Measurements from ENCODE around the gene MYL4. TPM values are rescaled to one million over a fixed set of nuclear protein-coding genes. Genes with fewer than 3 reads are reported as not detected.
"Not testable (repeated sequence)": the region's sequence is repeated elsewhere in the genome, so short reads cannot be mapped to it uniquely, and the experiment has no call there.

MYL4 gene
- total and polyA plus RNA-seq, 12 donors, result 0.36 to 4.9 (median 0.98) TPM; not detected in 6

DNA sequence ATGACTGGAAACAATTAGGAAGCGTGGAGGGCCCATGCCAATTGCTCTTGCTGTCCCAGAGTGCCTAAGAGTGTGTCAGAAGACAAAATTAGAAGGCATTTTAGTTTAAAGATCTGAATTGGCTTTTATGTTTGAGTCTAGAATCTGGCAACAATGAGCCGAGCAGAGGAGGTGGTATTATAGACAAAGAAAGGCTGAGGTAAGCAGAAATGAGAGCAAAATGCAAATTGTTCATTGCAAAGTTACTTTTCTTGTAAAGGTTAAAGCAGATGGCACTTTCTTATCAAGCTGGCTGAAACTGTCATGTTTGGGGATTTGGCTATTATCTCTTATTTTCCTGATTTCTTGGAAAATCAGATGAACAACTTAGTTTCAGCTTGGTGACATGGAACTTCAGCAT lies 3.3 kb downstream of the MYL4 start:
- DNase-seq, result no peak
- Histone ChIP-seq H3K4me1 (replicated peaks in 1 of 2) (no peaks in the 10 kb centered on the region), H3K4me3 (no peak overlapping the region), H3K27me3 (no peaks in the 10 kb centered on the region), H3K36me3 (replicated peaks in 1 of 2) (no peaks in the 10 kb centered on the region), H3K9me3 (replicated peaks in 1 of 3) (no peaks in the 10 kb centered on the region), H3K27ac (no peak overlapping the region)
- WGBS, 4 donors, result 79 to 94% (median 83%) methylated on average over 2 of the region's 2 CpGs
- intact Hi-C loops (cut with DNase I), result no loop called here
- TF ChIP-seq, protein P1, sequence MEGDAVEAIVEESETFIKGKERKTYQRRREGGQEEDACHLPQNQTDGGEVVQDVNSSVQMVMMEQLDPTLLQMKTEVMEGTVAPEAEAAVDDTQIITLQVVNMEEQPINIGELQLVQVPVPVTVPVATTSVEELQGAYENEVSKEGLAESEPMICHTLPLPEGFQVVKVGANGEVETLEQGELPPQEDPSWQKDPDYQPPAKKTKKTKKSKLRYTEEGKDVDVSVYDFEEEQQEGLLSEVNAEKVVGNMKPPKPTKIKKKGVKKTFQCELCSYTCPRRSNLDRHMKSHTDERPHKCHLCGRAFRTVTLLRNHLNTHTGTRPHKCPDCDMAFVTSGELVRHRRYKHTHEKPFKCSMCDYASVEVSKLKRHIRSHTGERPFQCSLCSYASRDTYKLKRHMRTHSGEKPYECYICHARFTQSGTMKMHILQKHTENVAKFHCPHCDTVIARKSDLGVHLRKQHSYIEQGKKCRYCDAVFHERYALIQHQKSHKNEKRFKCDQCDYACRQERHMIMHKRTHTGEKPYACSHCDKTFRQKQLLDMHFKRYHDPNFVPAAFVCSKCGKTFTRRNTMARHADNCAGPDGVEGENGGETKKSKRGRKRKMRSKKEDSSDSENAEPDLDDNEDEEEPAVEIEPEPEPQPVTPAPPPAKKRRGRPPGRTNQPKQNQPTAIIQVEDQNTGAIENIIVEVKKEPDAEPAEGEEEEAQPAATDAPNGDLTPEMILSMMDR (IDR thresholded peaks at IDR 0.05), result no peak
- no peak for TF ChIP-seq POLR2A (IDR thresholded peaks at IDR 0.05)

DNA sequence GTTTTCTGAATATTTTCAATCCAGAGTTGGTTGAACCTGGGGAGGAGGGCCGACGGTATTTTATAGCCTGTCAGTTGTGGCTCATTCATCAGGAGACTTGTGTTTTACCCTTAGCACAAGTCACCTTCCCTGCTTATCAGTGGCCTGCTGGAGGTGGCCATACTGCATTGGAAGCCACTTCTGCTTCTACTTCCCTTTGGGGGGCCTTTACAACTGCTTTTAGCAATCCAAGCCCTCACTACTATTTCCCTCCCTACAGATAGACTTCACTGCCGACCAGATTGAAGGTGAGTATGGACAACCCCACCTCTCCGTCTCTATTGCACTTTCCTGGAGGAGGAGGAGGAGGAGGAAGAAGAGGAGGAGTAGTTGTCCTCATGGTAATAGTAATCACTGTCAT lies 4.4 kb downstream of the MYL4 start:
- no peak overlapping the region for H3K4me3 ChIP-seq
- no peaks in the 10 kb centered on the region for H3K36me3 ChIP-seq (replicated peaks in 1 of 2)
- no peak for DNase-seq
- 75 to 95% (median 83%) methylated on average over 4 of the region's 4 CpGs for WGBS, 4 donors
- no peak overlapping the region for H3K27ac ChIP-seq
- intact Hi-C loops (cut with DNase I), result no loop called here
- no peaks in the 10 kb centered on the region for H3K4me1 ChIP-seq (replicated peaks in 1 of 2)
- TF ChIP-seq, protein P1 (IDR thresholded peaks at IDR 0.05), result no peak
- no peak for TF ChIP-seq POLR2A (IDR thresholded peaks at IDR 0.05)
- H3K9me3 ChIP-seq (replicated peaks in 1 of 3), result no peaks in the 10 kb centered on the region
- no peaks in the 10 kb centered on the region for H3K27me3 ChIP-seq

DNA sequence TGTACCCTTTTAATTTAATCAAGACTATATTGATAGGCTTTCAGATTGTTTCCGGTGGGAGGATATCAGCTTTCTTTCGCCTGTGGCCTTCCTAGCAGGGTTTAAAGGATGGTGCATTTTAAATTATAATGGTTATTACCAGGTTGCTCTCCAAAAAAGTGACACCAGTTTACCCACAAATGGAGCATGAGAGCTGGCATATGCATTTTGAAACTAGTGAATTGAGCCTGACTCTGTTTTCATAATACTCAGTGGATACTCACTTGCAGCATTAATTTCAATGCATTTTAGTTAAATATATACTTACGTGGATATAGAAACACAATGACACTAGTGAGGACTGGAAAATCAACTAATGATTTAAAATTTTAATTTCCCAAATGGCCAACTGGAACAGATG lies 5.8 kb downstream of the MYL4 start:
- Histone ChIP-seq H3K9me3 (replicated peaks in 1 of 3) (no peaks in the 10 kb centered on the region), H3K36me3 (replicated peaks in 1 of 2) (no peaks in the 10 kb centered on the region), H3K27me3 (no peaks in the 10 kb centered on the region), H3K4me3 (no peak overlapping the region), H3K4me1 (replicated peaks in 1 of 2) (no peaks in the 10 kb centered on the region), H3K27ac (no peak overlapping the region)
- no peak for DNase-seq
- TF ChIP-seq POLR2A (IDR thresholded peaks at IDR 0.05), result no peak
- TF ChIP-seq, protein P1 (IDR thresholded peaks at IDR 0.05), result no peak
- intact Hi-C loops (cut with DNase I), result no loop called here
- 81 to 88% (median 85%) methylated on average over 3 of the region's 3 CpGs for WGBS, 4 donors

DNA sequence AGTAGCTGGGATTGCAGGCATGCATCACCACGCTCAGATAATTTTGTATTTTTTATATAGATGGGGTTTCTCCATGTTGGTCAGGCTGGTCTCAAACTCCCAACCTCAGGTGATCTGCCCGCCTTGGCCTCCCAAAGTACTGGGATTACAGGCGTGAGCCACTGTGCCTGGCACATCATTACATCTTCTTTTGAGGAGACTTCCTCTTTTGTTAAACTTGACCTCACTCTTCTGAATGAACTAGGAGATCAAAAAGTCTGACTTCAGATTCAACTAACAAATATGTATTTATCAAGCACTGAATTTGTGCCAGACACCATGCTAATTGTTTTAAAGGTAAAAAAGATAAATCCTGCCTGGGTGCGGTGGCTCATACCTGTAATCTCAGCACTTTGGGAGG lies 7.7 kb downstream of the MYL4 start:
- H3K27me3 ChIP-seq; DNase-seq; H3K9me3 ChIP-seq (replicated peaks in 1 of 3); H3K27ac ChIP-seq; H3K4me1 ChIP-seq (replicated peaks in 1 of 2); H3K4me3 ChIP-seq; H3K36me3 ChIP-seq (replicated peaks in 1 of 2); intact Hi-C loops (cut with DNase I): not testable (repeated sequence)
- WGBS, 4 donors, result 80 to 90% (median 85%) methylated on average over 4 of the region's 4 CpGs

DNA sequence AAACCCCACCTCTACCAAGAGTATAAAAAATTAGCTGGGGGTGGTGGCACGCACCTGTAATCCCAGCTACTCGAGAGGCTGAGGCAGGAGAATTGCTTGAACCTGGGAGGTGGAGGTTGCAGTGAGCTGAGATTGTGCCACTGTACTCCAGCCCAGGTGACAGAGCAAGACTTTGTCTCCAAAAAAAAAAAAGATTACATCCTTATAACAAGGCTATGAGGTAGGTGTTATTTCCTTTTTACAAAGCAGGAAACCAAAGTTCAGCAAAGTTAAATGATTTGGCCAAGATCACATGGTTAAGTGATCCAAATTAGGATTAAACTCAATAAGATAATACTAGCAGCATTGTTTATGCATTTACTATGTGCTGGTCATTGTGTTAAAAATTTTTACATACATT lies 8.1 kb downstream of the MYL4 start:
- H3K27me3 ChIP-seq; DNase-seq; H3K4me1 ChIP-seq (replicated peaks in 1 of 2); H3K4me3 ChIP-seq; H3K36me3 ChIP-seq (replicated peaks in 1 of 2); H3K27ac ChIP-seq; intact Hi-C loops (cut with DNase I); H3K9me3 ChIP-seq (replicated peaks in 1 of 3): not testable (repeated sequence)
- WGBS, 4 donors, result 83 to 96% (median 85%) methylated on average over 2 of the region's 2 CpGs
